H1 (cell line): ENCODE data around the gene YIF1B. TPM values are rescaled to one million over a fixed set of nuclear protein-coding genes. Genes with fewer than 3 reads are reported as not detected.

ENCODE experiments used
- ASH2L ChIP-seq: fragments of 200-600, 300-600 bp; sonication (generic); IDR thresholded peaks from one replicate; pipeline ENCODE4 v1.7.1; 2017; ENCODE audit warnings: low read length
- CBX8 ChIP-seq: fragments of 300-800, 300-1000 bp; sonication (generic); IDR thresholded peaks from 2 replicates; pipeline ENCODE4 v1.7.1; 2016; ENCODE audit warnings: low read depth, low read length, borderline replicate concordance
- KDM5A ChIP-seq: fragments of 200-600 bp; IDR thresholded peaks from 2 replicates; pipeline ENCODE4 v1.7.1; 2012; ENCODE audit warnings: mild to moderate bottlenecking, low read length, inconsistent platforms, mixed read lengths
- POU5F1 ChIP-seq: IDR thresholded peaks from 2 replicates; pipeline ENCODE4 v1.6.1; 2011; ENCODE audit warnings: low read depth, mild to moderate bottlenecking, low read length, moderate library complexity
- SIX5 ChIP-seq: IDR thresholded peaks from 2 replicates; pipeline ENCODE4 v1.6.1; 2011; ENCODE audit warnings: mild to moderate bottlenecking, low read depth, low read length
- SP2 ChIP-seq: IDR thresholded peaks from 2 replicates; pipeline ENCODE4 v1.6.1; 2012; ENCODE audit warnings: mild to moderate bottlenecking, low read length, inconsistent platforms
- polyA plus RNA-seq, 7 experiments: library from polyadenylated mRNA; depleted of rRNA in 3 of 7; stranded (reverse) in 5 of 7; unstranded in 2 of 7; fragments of >200 nt in 5 of 7; fragments of 200-250 nt in 2 of 7; gene quantifications; 1 replicate in 5 of 7; 2 replicates in 1 of 7; 4 replicates in 1 of 7; pipeline versions ENCODE4 v1.2.1 to v1.2.3, GENCODE V29; 2011 to 2013; ENCODE audit warnings: missing spikeins in 2 of 7, mixed read lengths in 2 of 7
- total RNA-seq: library from RNA; stranded (reverse); fragmentation: NEBNext Ultra II Directional; extraction: Animal tissue kit (Norgen Biotek cat#: 25700); gene quantifications from 2 replicates; pipeline ENCODE4 v1.2.1, GENCODE V29; 2021
- TF ChIP-seq, protein P1 (sequence below): IDR thresholded peaks from 2 replicates; pipeline ENCODE4 v1.6.1; 2012; ENCODE audit warnings: low read length, inconsistent platforms

The YIF1B gene
- total and polyA plus RNA-seq, 2 of the 8 experiments (the other 6 are each of a cell fraction or from before 2014, with no cell fraction given), result 89.6 to 305 TPM

DNA sequence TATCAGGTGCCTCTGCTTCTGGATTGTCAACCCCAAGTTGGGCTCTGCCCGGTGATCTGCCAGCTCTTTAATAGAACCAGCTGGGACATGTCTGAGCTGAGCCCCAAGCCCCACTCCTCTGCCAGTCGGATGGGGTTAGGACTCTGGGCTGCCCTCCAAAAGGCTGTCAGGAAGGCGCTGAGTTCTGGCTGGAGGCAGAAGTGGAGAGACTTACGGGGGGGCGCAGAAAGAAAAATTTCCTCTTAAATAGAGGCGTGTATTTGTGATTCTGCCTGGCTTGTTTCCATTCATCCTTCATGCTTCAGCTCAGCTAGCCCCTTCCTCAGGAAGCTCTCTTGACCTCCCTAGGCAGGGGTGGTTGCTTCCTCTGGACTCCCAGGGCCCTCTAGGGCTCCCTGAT, 2.9 kb upstream of the YIF1B start (continued):
- TF ChIP-seq, protein P1, sequence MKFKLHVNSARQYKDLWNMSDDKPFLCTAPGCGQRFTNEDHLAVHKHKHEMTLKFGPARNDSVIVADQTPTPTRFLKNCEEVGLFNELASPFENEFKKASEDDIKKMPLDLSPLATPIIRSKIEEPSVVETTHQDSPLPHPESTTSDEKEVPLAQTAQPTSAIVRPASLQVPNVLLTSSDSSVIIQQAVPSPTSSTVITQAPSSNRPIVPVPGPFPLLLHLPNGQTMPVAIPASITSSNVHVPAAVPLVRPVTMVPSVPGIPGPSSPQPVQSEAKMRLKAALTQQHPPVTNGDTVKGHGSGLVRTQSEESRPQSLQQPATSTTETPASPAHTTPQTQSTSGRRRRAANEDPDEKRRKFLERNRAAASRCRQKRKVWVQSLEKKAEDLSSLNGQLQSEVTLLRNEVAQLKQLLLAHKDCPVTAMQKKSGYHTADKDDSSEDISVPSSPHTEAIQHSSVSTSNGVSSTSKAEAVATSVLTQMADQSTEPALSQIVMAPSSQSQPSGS, result no peak
- no peak for TF ChIP-seq ASH2L
- no peak for TF ChIP-seq SIX5
- TF ChIP-seq KDM5A, result no peak
- TF ChIP-seq POU5F1, result no peak
- TF ChIP-seq CBX8, result no peak
- TF ChIP-seq SP2, result no peak
